Stimulated activated CD4-positive, alpha-beta T cell treated with anti-CD3 and anti-CD28 coated beads, TNF-alpha, amount 100 ng/mL, for 4 hours (primary cell): ENCODE results near the gene NANP.

ENCODE experiments used
- DNase-seq, 3 experiments: peaks; one replicate each; pipeline ENCODE4 v3.0.0-alpha.2; 2020; ENCODE audit warnings: low read depth in 3 of 3

Gene NANP

DNA sequence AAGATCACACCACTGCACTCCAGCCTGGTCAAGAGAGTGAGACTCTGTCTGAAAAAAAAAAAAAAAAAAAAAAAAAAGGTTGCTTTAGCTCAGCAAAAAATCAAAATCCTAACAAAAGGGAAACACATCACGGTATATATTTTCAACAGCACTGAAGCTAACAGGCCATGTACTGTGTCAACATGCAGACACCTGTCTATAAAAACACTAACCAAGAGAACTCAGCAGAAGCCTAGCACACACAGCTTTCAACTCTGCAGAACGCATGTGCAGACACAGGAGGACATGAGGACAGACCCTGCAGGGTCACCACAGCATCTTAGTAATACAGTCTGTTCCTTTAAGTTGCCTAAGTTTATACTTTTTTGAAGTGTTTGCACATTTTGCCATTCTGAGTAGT, 52.0 kb downstream of the NANP start:
- no peak for DNase-seq

DNA sequence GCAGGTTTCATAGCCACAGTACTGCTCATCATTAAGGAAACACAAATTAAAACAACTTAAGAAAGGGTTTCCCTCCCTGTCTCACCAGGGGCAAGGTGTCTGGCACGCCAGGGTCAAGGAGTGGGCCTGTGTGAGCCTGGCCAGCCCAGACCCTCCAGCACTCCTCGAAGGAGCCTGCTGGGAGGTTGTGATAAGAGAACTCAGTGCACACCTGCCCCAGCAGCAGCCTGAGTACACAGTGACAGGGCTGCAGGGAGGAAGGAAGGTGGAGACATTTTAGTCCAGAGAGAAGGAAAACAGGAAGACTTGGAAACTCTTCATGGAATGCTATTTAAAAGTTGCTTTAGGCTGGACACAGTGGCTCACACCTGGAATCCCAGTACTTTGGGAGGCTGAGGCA, 52.6 kb downstream of the NANP start:
- DNase-seq, result no peak

- DNase-seq, result no peak
Measured at GRCh38 chr20:25570148-25570530, 53.7 kb downstream of the NANP start.

DNA sequence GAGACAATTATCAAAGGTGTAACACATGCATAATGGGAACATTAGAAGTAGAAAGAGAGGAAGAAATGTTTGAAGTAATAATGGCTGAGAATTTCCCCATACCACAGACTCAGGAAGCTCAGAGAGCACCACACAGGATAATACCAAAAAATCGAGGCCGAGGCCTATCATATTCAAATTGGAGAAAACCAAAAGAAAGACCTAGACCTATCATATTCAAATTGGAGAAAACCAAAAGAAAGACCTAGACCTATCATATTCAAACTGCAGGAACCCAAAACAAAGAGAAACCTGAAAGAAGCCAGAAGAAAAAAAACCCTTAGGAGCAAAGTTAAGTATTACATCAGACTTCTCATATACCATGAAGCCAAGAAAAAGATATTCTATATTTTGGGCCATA, 56.5 kb downstream of the NANP start:
- DNase-seq, result no peak

DNA sequence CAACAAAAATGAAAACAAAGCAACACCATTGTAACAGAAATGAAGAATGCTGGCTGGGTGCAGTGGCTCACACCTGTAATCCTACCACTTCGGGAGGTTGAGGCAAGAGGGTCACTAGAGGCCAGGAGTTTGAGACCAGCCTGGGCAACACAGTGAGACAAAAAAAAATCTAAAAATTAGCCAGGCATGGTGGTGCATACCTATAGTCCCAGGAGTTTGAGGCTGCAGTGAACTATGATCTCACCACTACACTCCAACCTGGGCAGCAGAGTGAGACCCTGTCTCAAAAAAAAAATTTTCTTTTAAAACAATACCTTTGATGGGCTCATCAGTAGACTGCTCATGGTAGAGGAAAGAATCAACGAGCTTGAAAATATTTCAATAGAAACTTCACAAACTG, 57.0 kb downstream of the NANP start:
- DNase-seq, result no peak

- no peak for DNase-seq
Measured at GRCh38 chr20:25565578-25566157, 58.1 kb downstream of the NANP start.

- no peak for DNase-seq
Measured at GRCh38 chr20:25563876-25564275, 59.9 kb downstream of the NANP start.

GRCh38 chr20:25563362-25563761, 60.5 kb downstream of the NANP start:
- no peak for DNase-seq
